OCI-LY1 (cell line): ENCODE data around the gene SMIM3.

Experiments used
- EZH2 ChIP-seq: fragments of 200-600 bp; sonication (generic), shearing (Covaris generic); IDR thresholded peaks from 2 replicates; pipeline ENCODE4 v1.8.0; 2017; ENCODE audit warnings: borderline replicate concordance, mixed run types, mild to moderate bottlenecking, antibody characterized with exemption, low read length, moderate library complexity, mixed read lengths
- TF ChIP-seq, protein P1 (sequence below): fragments of 200-600 bp; sonication (generic), shearing (Covaris generic); IDR thresholded peaks from 2 replicates; pipeline ENCODE4 v1.5.1; 2017; ENCODE audit warnings: mild to moderate bottlenecking, antibody characterized with exemption, low read length, moderate library complexity, mixed read lengths

DNA sequence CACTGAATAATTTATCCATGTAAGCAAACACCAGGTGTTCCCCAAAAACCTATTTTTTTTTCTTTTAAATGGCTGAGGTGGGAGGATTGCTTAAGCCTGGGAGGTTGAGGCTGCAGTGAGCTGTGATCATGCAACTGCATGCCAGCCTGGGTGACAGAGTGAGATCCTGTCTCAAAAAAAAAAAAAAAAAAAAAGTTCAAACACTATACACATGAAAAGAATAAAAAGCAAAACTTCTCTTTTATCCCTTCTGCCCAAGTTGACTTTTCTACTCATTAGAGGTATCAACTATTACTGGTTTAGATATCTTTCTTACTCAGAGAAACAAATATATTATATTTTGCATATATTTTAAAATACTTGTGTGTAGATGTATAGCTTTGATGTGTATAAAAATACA lies 37.6 kb upstream of the SMIM3 start:
- TF ChIP-seq, protein P1, sequence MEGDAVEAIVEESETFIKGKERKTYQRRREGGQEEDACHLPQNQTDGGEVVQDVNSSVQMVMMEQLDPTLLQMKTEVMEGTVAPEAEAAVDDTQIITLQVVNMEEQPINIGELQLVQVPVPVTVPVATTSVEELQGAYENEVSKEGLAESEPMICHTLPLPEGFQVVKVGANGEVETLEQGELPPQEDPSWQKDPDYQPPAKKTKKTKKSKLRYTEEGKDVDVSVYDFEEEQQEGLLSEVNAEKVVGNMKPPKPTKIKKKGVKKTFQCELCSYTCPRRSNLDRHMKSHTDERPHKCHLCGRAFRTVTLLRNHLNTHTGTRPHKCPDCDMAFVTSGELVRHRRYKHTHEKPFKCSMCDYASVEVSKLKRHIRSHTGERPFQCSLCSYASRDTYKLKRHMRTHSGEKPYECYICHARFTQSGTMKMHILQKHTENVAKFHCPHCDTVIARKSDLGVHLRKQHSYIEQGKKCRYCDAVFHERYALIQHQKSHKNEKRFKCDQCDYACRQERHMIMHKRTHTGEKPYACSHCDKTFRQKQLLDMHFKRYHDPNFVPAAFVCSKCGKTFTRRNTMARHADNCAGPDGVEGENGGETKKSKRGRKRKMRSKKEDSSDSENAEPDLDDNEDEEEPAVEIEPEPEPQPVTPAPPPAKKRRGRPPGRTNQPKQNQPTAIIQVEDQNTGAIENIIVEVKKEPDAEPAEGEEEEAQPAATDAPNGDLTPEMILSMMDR: no peak
- TF ChIP-seq EZH2: no peak
